Esophagus (tissue), 2 donors: Measurements from ENCODE around the gene SETDB2. TPM values are rescaled to one million over a fixed set of nuclear protein-coding genes. Genes with fewer than 3 reads are reported as not detected.

Experiments used
- H3K27ac ChIP-seq, 2 donors: one replicate each; pipeline ENCODE4 v1.5.1; 2013; ENCODE audit warnings: low read depth in 2 of 2, mild to moderate bottlenecking in 2 of 2, inconsistent platforms in 1 of 2, low read length in 1 of 2, moderate library complexity in 1 of 2
- H3K27me3 ChIP-seq, 2 donors: one replicate each; pipeline ENCODE4 v1.6.1; 2013; ENCODE audit warnings: low read length in 2 of 2, control low read depth in 1 of 2, mild to moderate bottlenecking in 1 of 2; ENCODE audit not compliant: insufficient read depth in 2 of 2, control insufficient read depth in 1 of 2
- H3K36me3 ChIP-seq, 2 donors: one replicate each; pipeline ENCODE4 v1.6.1; 2013; ENCODE audit warnings: low read length in 1 of 2; ENCODE audit not compliant: control insufficient read depth in 2 of 2, insufficient read depth in 2 of 2
- H3K4me1 ChIP-seq, 2 donors: one replicate each; pipeline ENCODE4 v1.6.1; 2013; ENCODE audit warnings: low read length in 1 of 2; ENCODE audit not compliant: control insufficient read depth in 2 of 2, insufficient read depth in 2 of 2
- H3K4me3 ChIP-seq, 2 donors: one replicate each; pipeline ENCODE4 v1.5.1; 2013; ENCODE audit warnings: low read length in 2 of 2, mild to moderate bottlenecking in 2 of 2, low read depth in 1 of 2, moderate library complexity in 1 of 2
- H3K9me3 ChIP-seq, 2 donors: one replicate each; pipeline ENCODE4 v1.6.1; 2013; ENCODE audit warnings: mild to moderate bottlenecking in 2 of 2, low read depth in 1 of 2, low read length in 1 of 2, moderate library complexity in 1 of 2; ENCODE audit not compliant: control insufficient read depth in 2 of 2, insufficient read depth in 1 of 2
- WGBS, 2 donors: extraction: QIAGEN DNeasy Blood & Tissue Kit; methylation state at CpG; one replicate each; pipeline ENCODE4 v1.1.7; 2013; 5-methylcytosine and 5-hydroxymethylcytosine counted together
- polyA plus RNA-seq, 2 donors: library from polyadenylated mRNA; stranded (reverse); fragments of 200-250 nt; gene quantifications; one replicate each; pipeline ENCODE4 v1.2.3, GENCODE V29; 2013
- donor health status: healthy with polysubstance abuse.
- donor health status: Bipolar disorder and iron deficiency.

SETDB2 gene
- polyA plus RNA-seq, 2 donors = 2.0 to 2.1 TPM

GRCh38 chr13:49517461-49517860 is 73.4 kb downstream of the SETDB2 start:
- H3K27me3 ChIP-seq = no peaks in the 10 kb centered on the region
- no peaks in the 10 kb centered on the region for H3K9me3 ChIP-seq
- peaks cover 16% of the 10 kb centered on the region in 2 donors for H3K36me3 ChIP-seq
- H3K27ac ChIP-seq = no peak overlapping the region
- H3K4me3 ChIP-seq = no peak overlapping the region
- no peaks in the 10 kb centered on the region for H3K4me1 ChIP-seq
- WGBS, 2 donors = 86 to 87% methylated on average over 6 of the region's 6 CpGs

DNA sequence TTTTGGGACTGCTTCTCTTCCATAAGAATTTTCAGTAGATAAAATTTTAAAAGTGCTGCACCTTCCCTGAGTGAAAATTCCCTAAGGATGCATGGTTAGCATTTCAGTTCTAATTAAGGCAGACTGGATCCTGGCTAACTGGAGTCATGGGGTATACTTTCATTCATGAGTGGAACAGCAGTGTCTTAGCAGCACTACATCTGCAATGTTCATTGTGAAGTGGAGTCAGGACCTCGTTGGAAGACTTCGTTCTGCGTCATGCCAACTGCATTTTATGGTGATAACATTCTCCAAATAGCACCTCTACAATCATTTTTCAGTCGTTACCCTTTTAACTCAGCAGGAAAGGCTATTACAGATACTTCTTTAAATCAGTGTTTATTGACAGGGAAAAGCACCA is 77.2 kb downstream of the SETDB2 start:
- no peaks in the 10 kb centered on the region for H3K4me1 ChIP-seq
- H3K4me3 ChIP-seq = no peak overlapping the region
- H3K9me3 ChIP-seq = no peaks in the 10 kb centered on the region
- H3K36me3 ChIP-seq = peaks cover 2 to 4% of the 10 kb centered on the region in 2 donors
- no peak overlapping the region for H3K27ac ChIP-seq
- no peaks in the 10 kb centered on the region for H3K27me3 ChIP-seq
- WGBS, 2 donors = 80 to 87% methylated on average over 4 of the region's 4 CpGs

GRCh38 chr13:49524740-49525501 is 80.8 kb downstream of the SETDB2 start:
- no peak overlapping the region for H3K4me3 ChIP-seq
- no peak overlapping the region for H3K27ac ChIP-seq
- H3K4me1 ChIP-seq = no peaks in the 10 kb centered on the region
- 90 to 91% methylated on average over 5 of the region's 5 CpGs for WGBS, 2 donors
- no peaks in the 10 kb centered on the region for H3K9me3 ChIP-seq
- H3K27me3 ChIP-seq = no peaks in the 10 kb centered on the region
- peaks cover 0 to 2% of the 10 kb centered on the region in 2 donors for H3K36me3 ChIP-seq

GRCh38 chr13:49527123-49527522 is 83.0 kb downstream of the SETDB2 start:
- Histone ChIP-seq H3K27ac (no peak overlapping the region), H3K27me3 (no peaks in the 10 kb centered on the region), H3K4me1 (no peaks in the 10 kb centered on the region), H3K4me3 (no peak overlapping the region), H3K36me3 (peaks cover 0 to 2% of the 10 kb centered on the region in 2 donors), H3K9me3 (no peaks in the 10 kb centered on the region)
- 56 to 60% methylated on average over 2 of the region's 2 CpGs for WGBS, 2 donors

DNA sequence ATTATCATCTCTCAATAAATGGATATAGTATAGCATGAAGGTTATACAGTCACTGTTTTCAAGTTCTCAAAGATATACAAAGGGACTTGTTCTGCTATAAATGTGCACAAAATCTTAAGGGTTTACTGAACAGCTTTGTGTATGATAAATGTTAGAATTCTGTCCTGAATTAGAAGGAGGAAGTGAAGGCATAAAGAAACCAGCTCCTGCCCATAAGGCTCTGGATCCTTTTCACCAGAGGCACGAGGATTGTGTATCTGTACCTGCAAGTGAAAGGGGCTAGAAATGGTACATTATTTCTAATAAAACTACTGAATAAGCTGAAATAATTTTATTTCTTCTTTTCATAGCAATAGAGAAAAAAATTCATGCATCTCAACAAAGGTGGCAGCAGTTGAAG is 84.1 kb downstream of the SETDB2 start:
- Histone ChIP-seq H3K4me1 (no peaks in the 10 kb centered on the region), H3K36me3 (peaks cover 0 to 2% of the 10 kb centered on the region in 2 donors), H3K27ac (no peak overlapping the region), H3K9me3 (no peaks in the 10 kb centered on the region), H3K27me3 (no peaks in the 10 kb centered on the region), H3K4me3 (no peak overlapping the region)
- WGBS, 2 donors = 76 to 93% methylated on average over 1 of the region's 1 CpG

- H3K27me3 ChIP-seq = no peaks in the 10 kb centered on the region
- H3K27ac ChIP-seq = no peak overlapping the region
- 87 to 91% methylated on average over 7 of the region's 7 CpGs for WGBS, 2 donors
- no peak overlapping the region for H3K4me3 ChIP-seq
- H3K4me1 ChIP-seq = no peaks in the 10 kb centered on the region
- H3K36me3 ChIP-seq = no peaks in the 10 kb centered on the region
- H3K9me3 ChIP-seq = no peaks in the 10 kb centered on the region
These were observed 86.4 kb downstream of the SETDB2 start for GRCh38 chr13:49530457-49530856.

DNA sequence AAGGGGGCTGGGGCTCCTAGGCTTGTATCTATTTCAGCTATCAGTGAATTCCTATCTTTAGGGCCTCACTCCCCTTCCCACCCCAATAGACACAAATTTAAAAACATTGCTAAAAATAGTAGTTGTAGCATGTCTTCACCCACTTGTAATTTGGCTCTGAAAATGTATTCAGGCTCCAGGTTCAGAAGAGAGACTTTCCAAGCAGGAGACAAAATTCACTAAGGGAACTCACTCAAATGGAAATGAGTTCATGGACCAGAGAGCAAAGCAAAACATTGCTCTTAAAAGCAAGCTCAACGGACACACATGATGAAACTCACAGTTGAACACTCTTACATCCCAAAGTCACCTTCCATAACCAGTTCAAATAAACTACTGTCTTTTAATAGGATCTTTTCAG is 88.5 kb downstream of the SETDB2 start:
- no peaks in the 10 kb centered on the region for H3K9me3 ChIP-seq
- 85 to 86% methylated on average over 1 of the region's 1 CpG for WGBS, 2 donors

DNA sequence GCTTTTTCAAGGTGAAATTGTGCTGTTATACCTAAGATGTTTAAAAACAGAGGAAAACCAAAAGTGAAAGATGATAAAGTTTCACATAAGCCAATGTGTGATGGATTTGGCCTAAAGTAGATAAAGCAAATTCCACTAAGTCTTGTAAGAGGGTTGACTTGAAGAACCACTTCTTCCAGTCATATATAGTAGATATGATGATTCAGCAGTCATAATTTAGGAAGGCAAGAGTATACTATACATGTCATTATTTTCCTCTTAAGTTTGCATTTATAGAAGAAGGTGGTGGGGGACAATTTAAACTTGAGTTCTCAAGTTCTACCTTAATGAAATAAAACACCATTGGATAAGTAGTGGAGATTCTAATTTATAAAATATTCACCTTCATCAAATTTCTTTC is 88.9 kb downstream of the SETDB2 start:
- Histone ChIP-seq H3K36me3 (no peaks in the 10 kb centered on the region), H3K9me3 (no peaks in the 10 kb centered on the region), H3K4me3 (no peak overlapping the region), H3K4me1 (no peaks in the 10 kb centered on the region), H3K27ac (no peak overlapping the region), H3K27me3 (no peaks in the 10 kb centered on the region)

More for the DNA sequence above, 88.5 kb downstream of the SETDB2 start:
- no peak overlapping the region for H3K27ac ChIP-seq
- no peaks in the 10 kb centered on the region for H3K4me1 ChIP-seq
- no peak overlapping the region for H3K4me3 ChIP-seq
- no peaks in the 10 kb centered on the region for H3K36me3 ChIP-seq
- no peaks in the 10 kb centered on the region for H3K27me3 ChIP-seq

GRCh38 chr13:49533591-49534269 is 89.7 kb downstream of the SETDB2 start:
- Histone ChIP-seq H3K27me3 (no peaks in the 10 kb centered on the region), H3K27ac (no peak overlapping the region), H3K4me3 (no peak overlapping the region), H3K9me3 (no peaks in the 10 kb centered on the region), H3K36me3 (no peaks in the 10 kb centered on the region), H3K4me1 (no peaks in the 10 kb centered on the region)
- 75 to 76% methylated on average over 7 of the region's 7 CpGs for WGBS, 2 donors
